ENCODE data around the gene NIPSNAP3A. TPM values are rescaled to one million over a fixed set of nuclear protein-coding genes. Genes with fewer than 3 reads are reported as not detected.

Gene NIPSNAP3A
- total RNA-seq, 1 donor from 2014 or later = 26.0 TPM

GRCh38 chr9:104775574-104775936 is 28.1 kb downstream of the NIPSNAP3A start:
- Histone ChIP-seq H3K27me3 (no peaks in the 10 kb centered on the region), H3K27ac (no peak overlapping the region), H3K36me3 (no peaks in the 10 kb centered on the region), H3K4me1 (peaks cover 4% of the 10 kb centered on the region), H3K4me3 (no peak overlapping the region), H3K9me3 (no peaks in the 10 kb centered on the region)
- ATAC-seq = no peak
- intact Hi-C loops (cut with DNase I) = no loop called here
- no peak for DNase-seq
- TF ChIP-seq, protein P1, sequence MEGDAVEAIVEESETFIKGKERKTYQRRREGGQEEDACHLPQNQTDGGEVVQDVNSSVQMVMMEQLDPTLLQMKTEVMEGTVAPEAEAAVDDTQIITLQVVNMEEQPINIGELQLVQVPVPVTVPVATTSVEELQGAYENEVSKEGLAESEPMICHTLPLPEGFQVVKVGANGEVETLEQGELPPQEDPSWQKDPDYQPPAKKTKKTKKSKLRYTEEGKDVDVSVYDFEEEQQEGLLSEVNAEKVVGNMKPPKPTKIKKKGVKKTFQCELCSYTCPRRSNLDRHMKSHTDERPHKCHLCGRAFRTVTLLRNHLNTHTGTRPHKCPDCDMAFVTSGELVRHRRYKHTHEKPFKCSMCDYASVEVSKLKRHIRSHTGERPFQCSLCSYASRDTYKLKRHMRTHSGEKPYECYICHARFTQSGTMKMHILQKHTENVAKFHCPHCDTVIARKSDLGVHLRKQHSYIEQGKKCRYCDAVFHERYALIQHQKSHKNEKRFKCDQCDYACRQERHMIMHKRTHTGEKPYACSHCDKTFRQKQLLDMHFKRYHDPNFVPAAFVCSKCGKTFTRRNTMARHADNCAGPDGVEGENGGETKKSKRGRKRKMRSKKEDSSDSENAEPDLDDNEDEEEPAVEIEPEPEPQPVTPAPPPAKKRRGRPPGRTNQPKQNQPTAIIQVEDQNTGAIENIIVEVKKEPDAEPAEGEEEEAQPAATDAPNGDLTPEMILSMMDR (IDR thresholded peaks at IDR 0.05) = no peak

DNA sequence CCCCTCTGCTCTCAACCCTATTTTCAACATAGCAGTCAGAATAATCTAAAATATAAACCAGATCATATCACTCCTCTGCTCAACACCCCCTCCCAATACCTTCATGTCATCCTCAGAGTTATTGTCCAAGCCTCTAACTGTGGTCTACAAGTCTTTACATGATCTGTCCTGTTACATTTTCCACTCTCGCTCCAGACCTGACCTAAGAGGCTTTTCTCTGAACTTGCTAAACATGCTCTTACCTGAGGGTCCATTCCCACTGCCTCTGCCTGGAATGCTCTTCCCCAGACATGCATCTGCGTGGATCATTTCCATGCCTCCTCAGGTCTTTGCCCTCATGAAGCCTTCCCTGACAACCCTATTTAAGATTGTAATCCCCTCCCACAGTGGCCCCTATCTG is 28.5 kb downstream of the NIPSNAP3A start:
- TF ChIP-seq, protein P1 (IDR thresholded peaks at IDR 0.05) = no peak
- no peaks in the 10 kb centered on the region for H3K36me3 ChIP-seq
- intact Hi-C loops (cut with DNase I) = no loop called here
- DNase-seq (no peak), ATAC-seq (no peak)
- H3K27me3 ChIP-seq = no peaks in the 10 kb centered on the region
- H3K4me1 ChIP-seq = peaks cover 5% of the 10 kb centered on the region
- no peak overlapping the region for H3K4me3 ChIP-seq
- no peaks in the 10 kb centered on the region for H3K9me3 ChIP-seq
- no peak overlapping the region for H3K27ac ChIP-seq

DNA sequence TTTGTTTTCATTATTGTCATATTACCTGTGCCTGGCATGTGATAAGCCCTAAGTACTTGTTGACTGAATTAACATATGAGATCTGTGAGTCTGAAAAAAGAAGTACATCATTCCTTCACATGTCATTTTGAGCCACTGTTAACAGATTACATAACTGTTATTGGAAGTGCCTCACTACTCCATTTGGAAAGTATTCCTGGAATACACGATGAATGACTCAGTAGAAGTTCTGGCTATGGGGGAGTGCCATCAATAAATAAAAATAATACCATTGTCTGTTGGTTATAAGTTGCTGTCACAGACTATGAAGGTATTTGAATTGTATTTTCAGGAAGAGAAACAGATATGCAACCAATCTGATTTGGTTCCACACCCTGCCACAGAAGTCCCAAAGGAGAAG is 29.3 kb downstream of the NIPSNAP3A start:
- ATAC-seq = no peak

DNA sequence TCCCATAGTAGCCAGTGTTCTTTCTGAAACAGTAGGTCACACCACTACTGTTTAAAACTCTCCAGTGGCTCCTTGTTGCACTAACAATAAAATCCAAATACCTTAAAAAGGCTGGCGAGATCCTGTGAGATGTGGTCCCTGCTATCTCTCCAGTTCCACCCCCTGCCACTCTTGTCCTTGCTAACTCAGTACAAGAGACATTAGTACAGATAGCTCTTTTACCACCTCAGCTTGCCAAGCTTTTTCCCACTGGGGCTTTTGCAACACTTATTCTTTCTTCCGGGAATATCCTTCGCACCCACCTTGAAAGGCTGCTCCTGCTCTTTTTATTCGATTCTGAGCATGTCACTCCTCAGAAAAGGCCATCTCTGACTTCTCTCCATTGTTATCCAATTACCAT is 31.3 kb downstream of the NIPSNAP3A start:
- intact Hi-C loops (cut with DNase I) = no loop called here

More for the DNA sequence above, 29.3 kb downstream of the NIPSNAP3A start:
- Histone ChIP-seq H3K4me1 (peaks cover 9% of the 10 kb centered on the region), H3K27ac (no peak overlapping the region), H3K9me3 (no peaks in the 10 kb centered on the region), H3K36me3 (no peaks in the 10 kb centered on the region), H3K27me3 (no peaks in the 10 kb centered on the region), H3K4me3 (no peak overlapping the region)
- DNase-seq = no peak
- intact Hi-C loops (cut with DNase I) = no loop called here
- TF ChIP-seq, protein P1 (IDR thresholded peaks at IDR 0.05) = no peak

DNA sequence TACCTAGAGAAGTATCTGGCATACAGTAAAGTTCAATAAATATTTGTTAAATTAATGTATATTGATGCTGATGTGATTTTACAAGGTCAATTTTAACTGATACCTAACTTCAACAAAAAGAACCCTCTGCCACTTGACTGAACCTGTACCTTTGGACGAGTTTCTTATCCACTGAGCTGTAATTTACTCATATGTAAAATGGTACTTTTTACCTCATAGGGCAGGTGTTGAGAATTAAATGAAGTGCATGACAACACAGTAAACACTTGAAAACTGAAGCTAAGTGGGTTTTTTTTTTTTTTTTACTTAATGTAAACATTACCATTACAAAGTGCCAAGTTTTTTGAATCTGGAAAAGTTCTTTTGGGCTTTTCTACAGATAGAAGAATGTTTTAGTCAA is 31.9 kb downstream of the NIPSNAP3A start:
- ATAC-seq = no peak
- H3K27ac ChIP-seq = no peak overlapping the region
- no peak overlapping the region for H3K4me3 ChIP-seq
- H3K9me3 ChIP-seq = no peaks in the 10 kb centered on the region
- TF ChIP-seq, protein P1 (IDR thresholded peaks at IDR 0.05) = no peak
- intact Hi-C loops (cut with DNase I) = no loop called here
- peaks cover 9% of the 10 kb centered on the region for H3K4me1 ChIP-seq
- peaks cover 18% of the 10 kb centered on the region for H3K36me3 ChIP-seq
- DNase-seq = no peak
- H3K27me3 ChIP-seq = no peaks in the 10 kb centered on the region

More for the DNA sequence above, 31.3 kb downstream of the NIPSNAP3A start:
- no peak overlapping the region for H3K27ac ChIP-seq
- TF ChIP-seq, protein P1 (IDR thresholded peaks at IDR 0.05) = no peak
- peaks cover 9% of the 10 kb centered on the region for H3K4me1 ChIP-seq
- DNase-seq (no peak), ATAC-seq (no peak)
- no peaks in the 10 kb centered on the region for H3K27me3 ChIP-seq
- H3K36me3 ChIP-seq = peaks cover 13% of the 10 kb centered on the region
- H3K9me3 ChIP-seq = no peaks in the 10 kb centered on the region
- no peak overlapping the region for H3K4me3 ChIP-seq

DNA sequence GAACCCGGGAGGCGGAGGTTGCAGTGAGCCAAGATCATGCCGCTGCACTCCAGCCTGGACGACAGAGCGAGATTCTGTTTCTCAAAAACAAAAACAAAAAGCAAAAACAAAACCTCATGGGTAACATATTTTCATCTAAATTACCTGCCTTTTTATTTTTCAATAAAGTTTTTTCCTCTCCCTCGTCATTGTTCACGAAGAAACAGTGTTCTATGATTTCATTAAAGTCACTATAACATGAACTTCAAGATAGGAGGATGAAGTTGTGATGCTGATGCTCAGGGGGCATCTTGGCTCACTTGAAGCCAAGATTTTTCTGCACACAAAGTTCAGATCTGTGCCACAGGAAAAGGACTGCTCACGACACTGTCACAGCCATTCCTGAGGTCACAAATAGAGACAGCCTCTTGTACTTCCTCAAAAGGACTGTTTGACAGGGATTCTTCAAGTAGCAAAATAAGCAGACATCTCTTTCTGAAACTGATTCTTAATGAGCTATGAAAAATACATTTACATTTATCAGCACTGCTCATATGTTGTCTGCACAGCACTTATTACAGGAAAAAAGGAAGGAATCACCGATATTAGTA is 32.6 kb downstream of the NIPSNAP3A start:
- Histone ChIP-seq H3K4me1 (peaks cover 9% of the 10 kb centered on the region), H3K27me3 (no peaks in the 10 kb centered on the region), H3K9me3 (no peaks in the 10 kb centered on the region), H3K4me3 (no peak overlapping the region), H3K27ac (no peak overlapping the region), H3K36me3 (peaks cover 25% of the 10 kb centered on the region)
- ATAC-seq = peak; percentile 51
- intact Hi-C loops (cut with DNase I) = no loop called here
- no peak for DNase-seq
- TF ChIP-seq, protein P1 (IDR thresholded peaks at IDR 0.05) = no peak
